Sigmoid colon (tissue), 4 donors: ENCODE data around the gene TMEM243.

ENCODE experiments used
- CTCF ChIP-seq, 4 experiments: fragments of 450-650 bp in 3 of 4; fragments of 200-600 bp in 1 of 4; IDR thresholded peaks; one replicate each; pipeline ENCODE4 v1.5.1; 2016 to 2019; ENCODE audit warnings: antibody characterized with exemption in 4 of 4, mild to moderate bottlenecking in 3 of 4, moderate library complexity in 2 of 4
- EP300 ChIP-seq, 4 donors: sonication (generic); formaldehyde crosslinking; IDR thresholded peaks; one replicate each; pipeline ENCODE4 v1.6.1; 2017; ENCODE audit warnings: antibody characterized with exemption in 4 of 4

GRCh38 chr7:87220026-87220733 lies 648 bp upstream of the TMEM243 start:
- TF ChIP-seq EP300 (IDR thresholded peaks at IDR 0.05): no peak
- no peak for TF ChIP-seq CTCF (IDR thresholded peaks at IDR 0.05)
